Epithelial cell of proximal tubule (primary cell): ENCODE measurements around the gene PEAK3. TPM values are rescaled to one million over a fixed set of nuclear protein-coding genes. Genes with fewer than 3 reads are reported as not detected.
"Not testable (repeated sequence)": the region's sequence is repeated elsewhere in the genome, so short reads cannot be mapped to it uniquely, and the experiment has no call there.

Experiments used
- DNase-seq: peaks from one replicate; pipeline ENCODE4 v3.0.0-alpha.2; 2011; ENCODE audit warnings: low read depth
- H3K4me3 ChIP-seq: 2 replicates; pipeline ENCODE4 v1.5.1; 2011; ENCODE audit warnings: low read depth, mild to moderate bottlenecking, low read length
- CTCF ChIP-seq: conservative IDR thresholded peaks from 2 replicates; pipeline ENCODE4 v1.5.1; 2012; ENCODE audit warnings: low read depth, mild to moderate bottlenecking, low read length
- total RNA-seq: library from RNA; depleted of rRNA; stranded (reverse); fragments of >200 nt; gene quantifications from 2 replicates; pipeline ENCODE4 v1.2.3, GENCODE V29; 2015

The PEAK3 gene
- total RNA-seq, 1 donor from 2014 or later = not detected

DNA sequence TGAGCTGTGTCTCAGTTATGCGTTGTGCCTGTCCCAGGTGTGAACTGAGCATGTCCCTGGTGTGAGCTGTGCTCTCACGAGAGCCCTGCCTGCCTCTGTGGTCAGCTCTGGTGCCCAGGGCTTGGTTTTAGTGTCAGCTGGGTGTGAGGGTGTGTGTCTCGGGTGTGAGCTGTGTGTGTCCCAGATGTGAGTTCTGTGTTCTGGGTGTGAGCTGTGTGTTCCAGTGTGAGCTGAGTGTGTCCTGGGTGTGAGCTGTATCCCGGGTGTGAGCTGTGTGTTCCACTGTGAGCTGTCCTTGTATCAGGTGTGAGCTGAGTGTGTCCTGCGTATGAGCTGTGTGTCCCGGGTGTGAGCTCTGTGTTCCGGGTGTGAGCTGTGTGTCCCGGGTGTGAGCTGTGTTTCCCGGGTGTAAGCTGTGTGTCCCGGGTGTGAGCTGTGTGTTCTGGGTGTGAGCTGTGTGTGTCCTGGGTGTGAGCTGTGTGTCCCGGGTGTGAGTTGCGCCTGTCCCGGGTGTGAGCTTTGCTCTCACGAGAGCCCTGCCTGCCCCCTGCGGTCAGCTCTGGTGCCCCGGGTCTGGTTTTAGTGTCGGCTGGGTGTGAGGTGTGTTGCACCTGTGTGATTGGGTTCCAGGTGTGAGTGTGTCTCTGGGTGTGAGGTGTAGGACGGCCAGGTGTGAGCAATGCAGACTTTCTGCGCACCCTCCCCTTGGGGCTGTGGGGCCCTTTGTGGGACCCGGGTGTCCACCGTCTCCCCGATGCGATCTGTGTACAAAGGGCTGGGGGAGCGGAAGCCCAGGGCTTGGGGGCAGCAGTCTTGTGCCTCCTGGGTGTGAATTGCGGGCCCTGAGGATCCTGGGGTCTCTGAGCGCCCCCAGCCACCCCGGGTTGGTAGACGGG is 7.1 kb upstream of the PEAK3 start:
- no peak for DNase-seq
- TF ChIP-seq CTCF = no peak

GRCh38 chr19:2288338-2288817 is 6.4 kb upstream of the PEAK3 start:
- no peak overlapping the region for H3K4me3 ChIP-seq
- no peak for TF ChIP-seq CTCF
- DNase-seq = no peak

More for the DNA sequence above, 7.1 kb upstream of the PEAK3 start:
- H3K4me3 ChIP-seq = no peak overlapping the region

- H3K4me3 ChIP-seq = no peak overlapping the region
- no peak for TF ChIP-seq CTCF
- no peak for DNase-seq
Measured at GRCh38 chr19:2287585-2288337, 5.8 kb upstream of the PEAK3 start.

DNA sequence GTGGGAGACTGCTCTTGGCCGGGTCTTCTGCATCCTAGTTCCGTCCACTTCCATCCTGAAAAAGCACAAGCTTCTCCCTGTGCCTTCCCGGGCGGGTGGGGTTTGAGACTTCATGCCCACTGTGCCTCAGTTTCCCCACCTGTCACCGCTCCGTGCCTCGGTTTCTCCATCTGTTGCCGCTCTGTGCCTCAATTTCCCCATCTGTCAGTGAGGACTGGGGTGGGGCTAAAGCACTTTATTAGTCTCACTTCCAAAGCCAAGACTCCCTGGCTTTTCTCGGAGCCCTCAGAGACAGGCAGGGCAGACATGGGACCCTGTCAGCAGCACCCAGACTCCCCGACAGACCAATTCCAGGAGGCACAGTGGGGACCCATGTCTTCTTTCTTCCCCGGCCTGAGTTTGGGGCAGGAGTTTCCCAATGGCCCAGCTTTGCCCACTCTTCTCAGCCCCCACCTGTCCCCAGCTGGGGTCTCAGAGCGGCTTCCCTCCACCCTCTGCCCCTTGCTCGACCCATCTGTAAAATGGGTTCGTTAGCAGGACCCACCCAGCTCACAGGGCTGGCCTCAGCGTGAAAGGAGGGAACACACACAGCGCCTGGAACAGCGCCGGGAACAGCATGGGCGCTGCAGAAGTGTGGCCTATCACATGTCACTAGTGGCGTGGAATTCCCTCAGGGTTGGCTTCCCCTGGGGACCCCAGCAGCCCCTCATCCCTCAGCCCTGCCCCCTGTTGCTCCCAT is 4.6 kb upstream of the PEAK3 start:
- no peak for TF ChIP-seq CTCF
- DNase-seq = no peak
- H3K4me3 ChIP-seq = no peak overlapping the region

GRCh38 chr19:2283835-2284507 is 2.0 kb upstream of the PEAK3 start:
- no peak for TF ChIP-seq CTCF
- no peak overlapping the region for H3K4me3 ChIP-seq
- no peak for DNase-seq

- no peak for TF ChIP-seq CTCF
- no peak overlapping the region for H3K4me3 ChIP-seq
- DNase-seq = no peak
Measured at GRCh38 chr19:2282862-2283237, 875 bp upstream of the PEAK3 start.

DNA sequence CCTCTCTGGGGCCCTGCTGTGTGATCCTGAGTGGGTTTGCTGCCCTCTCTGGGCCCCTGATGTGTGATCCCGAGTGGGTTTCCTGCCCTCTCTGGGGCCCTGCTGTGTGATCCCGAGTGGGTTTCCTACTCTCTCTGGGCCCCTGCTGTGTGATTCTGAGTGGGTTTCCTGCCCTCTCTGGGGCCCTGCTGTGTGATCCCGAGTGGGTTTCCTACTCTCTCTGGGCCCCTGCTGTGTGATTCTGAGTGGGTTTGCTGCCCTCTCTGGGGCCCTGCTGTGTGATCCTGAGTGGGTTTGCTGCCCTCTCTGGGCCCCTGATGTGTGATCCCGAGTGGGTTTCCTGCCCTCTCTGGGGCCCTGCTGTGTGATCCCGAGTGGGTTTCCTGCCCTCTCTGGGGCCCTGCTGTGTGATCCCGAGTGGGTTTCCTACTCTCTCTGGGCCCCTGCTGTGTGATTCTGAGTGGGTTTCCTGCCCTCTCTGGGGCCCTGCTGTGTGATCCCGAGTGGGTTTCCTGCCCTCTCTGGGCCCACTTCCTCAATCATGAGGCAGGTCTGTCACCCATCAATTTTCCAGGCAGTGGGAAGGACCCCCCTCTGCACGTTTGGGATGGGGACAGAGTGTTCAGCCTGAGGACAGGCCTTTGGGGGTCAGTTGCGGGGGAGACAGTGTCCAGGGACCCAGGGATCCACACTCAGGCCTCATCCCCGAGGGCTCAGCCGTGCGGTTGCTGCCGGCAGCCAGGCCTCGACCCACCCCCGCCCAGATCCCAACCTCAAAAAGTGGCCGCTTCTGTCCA is 512 bp downstream of the PEAK3 start:
- DNase-seq = not testable (repeated sequence)

More for the DNA sequence above, 512 bp downstream of the PEAK3 start:
- peak overlapping the region; percentile 19 for H3K4me3 ChIP-seq
